ENCODE results near the gene TYW1B.
A peak's percentile ranks its signal among the peaks of the same experiment; 100 is the strongest.
"Not testable (repeated sequence)": the region's sequence is repeated elsewhere in the genome, so short reads cannot be mapped to it uniquely, and the experiment has no call there.

Gene TYW1B

DNA sequence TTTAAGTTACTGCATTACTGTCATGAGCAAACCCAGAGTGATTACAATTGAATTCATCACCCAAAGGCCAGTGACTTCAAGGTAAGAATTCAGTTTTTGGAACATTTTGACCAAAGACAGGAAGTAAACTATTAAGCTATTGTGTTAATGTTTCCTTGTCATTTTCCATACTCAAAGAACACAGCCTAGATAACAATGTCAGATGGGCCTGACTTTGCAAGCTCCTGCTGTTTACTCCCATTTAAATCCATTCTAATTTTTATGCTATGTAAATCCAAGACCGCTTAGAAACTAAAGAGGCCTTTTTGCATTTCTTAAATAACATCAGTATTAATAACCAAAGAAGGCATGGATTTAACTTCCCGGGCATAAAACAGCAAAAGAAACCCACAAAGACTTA lies 136.6 kb downstream of the TYW1B start:
- H3K27me3 ChIP-seq (ENCODE audit: control insufficient read depth, insufficient read depth, low read length); H3K36me3 ChIP-seq (ENCODE audit: control insufficient read depth, insufficient read depth, low read length); H3K9me3 ChIP-seq (ENCODE audit: control insufficient read depth, insufficient read depth, low read length); H3K9ac ChIP-seq (ENCODE audit: low read depth, low read length); H3K4me3 ChIP-seq (ENCODE audit: low read depth, low read length): not testable (repeated sequence)
- Histone ChIP-seq H3K27ac (ENCODE audit: low read depth, low read length) (peak overlapping the region; percentile 93), H3K4me1 (ENCODE audit: control insufficient read depth, insufficient read depth, low read length) (peaks cover 30% of the 10 kb centered on the region)

DNA sequence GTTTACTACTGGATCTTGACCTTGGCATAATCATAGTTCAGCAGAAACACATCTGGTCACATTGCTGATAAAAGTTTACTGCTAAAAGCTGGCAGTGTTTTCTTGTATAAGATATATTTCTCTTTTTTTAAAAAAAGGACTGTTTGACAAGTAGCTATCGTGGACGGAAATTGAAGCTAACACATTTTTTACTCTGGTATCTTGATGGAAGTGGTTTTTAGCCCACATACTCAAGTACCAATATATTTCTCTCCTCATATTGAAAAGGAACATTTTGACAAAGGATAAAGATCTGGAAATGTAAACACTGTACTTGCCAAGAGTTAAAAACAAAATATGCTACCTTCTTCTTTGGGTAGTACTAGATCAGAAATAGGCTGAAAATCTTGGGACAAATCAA lies 137.8 kb downstream of the TYW1B start:
- not testable (repeated sequence) for H3K36me3 ChIP-seq (ENCODE audit: control insufficient read depth, insufficient read depth, low read length); H3K9me3 ChIP-seq (ENCODE audit: control insufficient read depth, insufficient read depth, low read length); H3K4me3 ChIP-seq (ENCODE audit: low read depth, low read length); H3K9ac ChIP-seq (ENCODE audit: low read depth, low read length); H3K27me3 ChIP-seq (ENCODE audit: control insufficient read depth, insufficient read depth, low read length)
- peak overlapping the region; percentile 93 for H3K27ac ChIP-seq (ENCODE audit: low read depth, low read length)
- peaks cover 28% of the 10 kb centered on the region for H3K4me1 ChIP-seq (ENCODE audit: control insufficient read depth, insufficient read depth, low read length)

DNA sequence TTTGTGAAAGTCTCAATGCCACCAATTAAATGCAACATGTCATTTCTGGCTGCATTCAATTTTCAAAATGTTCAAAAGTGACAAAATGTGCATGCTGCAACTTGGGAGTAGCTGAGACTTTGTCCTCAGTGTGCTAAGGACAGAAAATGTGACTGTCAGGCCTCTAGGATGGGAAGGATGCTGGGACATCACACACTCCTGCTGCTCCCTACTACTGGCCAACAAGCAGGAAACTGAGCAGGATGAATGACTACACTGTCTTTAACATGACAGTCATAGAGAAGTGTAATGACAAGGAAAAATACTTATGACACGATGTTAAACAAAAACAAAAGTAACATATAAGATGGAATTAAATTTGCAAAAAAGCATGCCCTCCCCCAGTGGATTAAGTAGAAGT lies 138.7 kb downstream of the TYW1B start:
- Histone ChIP-seq H3K27ac (ENCODE audit: low read depth, low read length) (peak overlapping the region; percentile 93), H3K4me1 (ENCODE audit: control insufficient read depth, insufficient read depth, low read length) (peaks cover 28% of the 10 kb centered on the region)
- H3K27me3 ChIP-seq (ENCODE audit: control insufficient read depth, insufficient read depth, low read length); H3K36me3 ChIP-seq (ENCODE audit: control insufficient read depth, insufficient read depth, low read length); H3K4me3 ChIP-seq (ENCODE audit: low read depth, low read length); H3K9ac ChIP-seq (ENCODE audit: low read depth, low read length); H3K9me3 ChIP-seq (ENCODE audit: control insufficient read depth, insufficient read depth, low read length): not testable (repeated sequence)

DNA sequence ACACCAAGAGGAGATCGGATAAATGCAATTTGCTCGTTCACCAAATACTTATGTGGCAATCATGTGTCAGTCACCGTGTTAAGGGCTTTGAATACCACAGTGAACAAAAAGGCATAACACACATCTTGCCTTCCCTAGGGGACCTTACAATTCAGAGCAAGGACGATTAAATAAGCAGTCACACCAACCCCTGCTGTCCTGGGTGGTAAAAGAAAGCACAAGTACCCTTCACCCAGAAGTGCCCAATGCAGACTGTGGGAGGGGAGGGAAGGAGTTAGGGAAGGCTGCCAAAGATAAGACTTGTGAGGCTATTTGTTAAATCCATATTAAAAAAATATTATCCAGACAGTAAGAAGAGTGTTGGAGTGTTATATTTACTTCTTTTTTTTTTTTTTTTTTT lies 146.8 kb downstream of the TYW1B start:
- H3K27ac ChIP-seq (ENCODE audit: low read depth, low read length); H3K9me3 ChIP-seq (ENCODE audit: control insufficient read depth, insufficient read depth, low read length); H3K4me3 ChIP-seq (ENCODE audit: low read depth, low read length); H3K9ac ChIP-seq (ENCODE audit: low read depth, low read length); H3K27me3 ChIP-seq (ENCODE audit: control insufficient read depth, insufficient read depth, low read length); H3K36me3 ChIP-seq (ENCODE audit: control insufficient read depth, insufficient read depth, low read length): not testable (repeated sequence)
- peaks cover 11% of the 10 kb centered on the region for H3K4me1 ChIP-seq (ENCODE audit: control insufficient read depth, insufficient read depth, low read length)

DNA sequence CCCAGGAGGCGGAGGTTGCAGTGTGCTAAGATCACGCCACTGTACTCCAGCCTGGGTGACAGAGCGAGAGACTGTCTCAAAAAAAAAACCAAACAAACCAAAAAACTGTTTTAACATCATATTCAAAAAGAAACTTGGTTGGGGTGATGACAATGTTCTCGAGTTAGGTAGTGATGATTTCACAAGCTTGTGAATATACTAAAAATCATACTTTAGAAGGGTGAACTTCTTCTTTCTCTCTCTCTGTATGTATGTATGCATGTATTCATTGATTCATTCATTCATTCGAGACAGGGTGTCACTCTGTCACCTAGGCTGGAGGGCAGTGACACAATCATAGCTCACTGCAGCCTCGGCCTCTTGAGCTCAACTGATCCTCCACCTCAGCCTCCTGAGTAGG lies 151.1 kb downstream of the TYW1B start:
- not testable (repeated sequence) for H3K9me3 ChIP-seq (ENCODE audit: control insufficient read depth, insufficient read depth, low read length); H3K36me3 ChIP-seq (ENCODE audit: control insufficient read depth, insufficient read depth, low read length); H3K27ac ChIP-seq (ENCODE audit: low read depth, low read length); H3K27me3 ChIP-seq (ENCODE audit: control insufficient read depth, insufficient read depth, low read length); H3K4me1 ChIP-seq (ENCODE audit: control insufficient read depth, insufficient read depth, low read length); H3K9ac ChIP-seq (ENCODE audit: low read depth, low read length); H3K4me3 ChIP-seq (ENCODE audit: low read depth, low read length)

DNA sequence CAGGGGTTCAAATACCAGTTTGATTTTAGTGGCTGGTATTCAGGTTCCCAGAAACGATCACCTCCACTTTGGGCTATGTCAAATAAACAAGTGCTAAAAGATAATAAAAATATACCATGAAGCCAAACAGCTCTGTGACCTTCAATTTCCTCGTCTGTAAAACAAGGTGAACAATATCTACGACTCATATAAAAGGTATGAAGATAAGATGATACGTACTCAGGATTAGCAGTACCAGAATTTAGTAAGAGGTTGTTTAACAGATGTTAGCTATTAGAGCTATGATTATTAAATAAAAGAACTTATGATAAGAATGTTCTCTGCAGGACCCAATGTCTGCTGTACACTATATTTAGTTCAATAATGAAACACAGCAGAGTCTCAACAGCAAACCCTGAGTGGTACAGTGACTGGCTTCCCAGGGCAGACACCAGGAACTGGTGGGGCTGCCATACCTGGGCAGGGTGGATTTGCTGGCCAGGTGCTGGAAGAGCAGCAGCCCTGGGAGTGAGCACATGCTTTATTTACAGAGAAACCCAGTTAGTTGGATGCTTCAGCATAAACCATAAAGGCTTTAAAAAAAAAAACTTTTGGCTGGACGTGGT lies 151.8 kb downstream of the TYW1B start:
- not testable (repeated sequence) for H3K36me3 ChIP-seq (ENCODE audit: control insufficient read depth, insufficient read depth, low read length); H3K4me3 ChIP-seq (ENCODE audit: low read depth, low read length); H3K9ac ChIP-seq (ENCODE audit: low read depth, low read length); H3K27ac ChIP-seq (ENCODE audit: low read depth, low read length); H3K27me3 ChIP-seq (ENCODE audit: control insufficient read depth, insufficient read depth, low read length); H3K9me3 ChIP-seq (ENCODE audit: control insufficient read depth, insufficient read depth, low read length); H3K4me1 ChIP-seq (ENCODE audit: control insufficient read depth, insufficient read depth, low read length)

DNA sequence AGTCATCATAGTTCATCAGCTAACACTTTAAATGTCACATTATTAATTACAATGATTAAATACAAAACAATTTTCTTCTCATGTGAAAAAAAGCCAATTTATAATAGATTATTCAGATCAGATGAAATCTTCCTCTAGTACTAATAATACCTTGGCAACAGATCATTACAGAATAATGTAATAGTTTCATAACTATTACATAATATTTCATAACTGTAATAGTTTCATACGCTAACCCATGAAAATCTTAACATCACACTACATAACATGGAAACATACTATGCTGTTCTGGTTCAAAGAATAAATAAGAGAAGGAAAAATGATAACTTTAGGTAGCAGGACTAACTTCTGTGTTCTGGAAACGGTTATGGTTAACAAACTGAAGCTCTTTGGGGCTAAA lies 152.3 kb downstream of the TYW1B start:
- H3K36me3 ChIP-seq (ENCODE audit: control insufficient read depth, insufficient read depth, low read length); H3K4me3 ChIP-seq (ENCODE audit: low read depth, low read length); H3K9ac ChIP-seq (ENCODE audit: low read depth, low read length); H3K9me3 ChIP-seq (ENCODE audit: control insufficient read depth, insufficient read depth, low read length); H3K4me1 ChIP-seq (ENCODE audit: control insufficient read depth, insufficient read depth, low read length); H3K27me3 ChIP-seq (ENCODE audit: control insufficient read depth, insufficient read depth, low read length); H3K27ac ChIP-seq (ENCODE audit: low read depth, low read length): not testable (repeated sequence)

DNA sequence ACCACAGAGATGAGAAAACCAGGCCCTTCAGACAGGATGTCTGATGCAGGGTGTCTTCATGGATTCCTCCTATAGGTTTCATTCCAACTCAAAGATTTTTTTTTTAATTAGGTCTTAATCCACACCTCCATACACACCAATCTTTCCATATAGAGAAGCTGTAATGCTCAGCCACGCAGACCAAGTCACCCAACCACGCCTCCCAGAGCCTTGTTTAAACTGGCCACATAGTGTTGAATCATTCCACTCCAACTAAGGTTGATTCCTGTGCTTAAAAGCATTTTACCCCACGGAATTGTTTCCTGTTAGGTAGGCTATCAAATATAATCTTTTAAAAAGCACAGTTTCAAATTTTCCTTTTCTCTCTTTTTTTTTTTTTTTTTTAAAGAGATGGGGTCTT lies 153.6 kb downstream of the TYW1B start:
- no peaks in the 10 kb centered on the region for H3K9me3 ChIP-seq (ENCODE audit: control insufficient read depth, insufficient read depth, low read length)
- H3K27me3 ChIP-seq (ENCODE audit: control insufficient read depth, insufficient read depth, low read length): no peaks in the 10 kb centered on the region
- H3K4me3 ChIP-seq (ENCODE audit: low read depth, low read length): no peak overlapping the region
- H3K9ac ChIP-seq (ENCODE audit: low read depth, low read length): no peak overlapping the region
- no peaks in the 10 kb centered on the region for H3K36me3 ChIP-seq (ENCODE audit: control insufficient read depth, insufficient read depth, low read length)
- no peak overlapping the region for H3K27ac ChIP-seq (ENCODE audit: low read depth, low read length)
- H3K4me1 ChIP-seq (ENCODE audit: control insufficient read depth, insufficient read depth, low read length): no peaks in the 10 kb centered on the region

DNA sequence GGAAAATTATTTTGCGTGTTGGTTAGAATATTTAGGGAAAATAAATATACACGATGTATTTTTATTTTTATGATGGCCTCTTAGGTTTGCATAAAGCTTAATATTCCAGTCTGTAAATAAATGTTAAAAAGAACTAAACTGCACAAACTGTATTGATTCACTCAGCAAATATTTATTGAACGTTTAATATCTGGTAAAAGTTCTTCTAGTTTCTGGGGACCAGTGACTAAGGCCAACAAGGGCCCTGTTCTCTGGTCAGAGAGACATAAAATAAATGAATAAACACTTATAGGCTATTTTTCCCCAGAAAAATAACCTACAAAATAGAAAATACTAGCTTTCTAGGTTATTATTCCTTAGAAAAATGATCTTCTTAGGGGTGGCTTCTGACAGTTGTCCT lies 157.2 kb downstream of the TYW1B start:
- H3K9me3 ChIP-seq (ENCODE audit: control insufficient read depth, insufficient read depth, low read length): not testable (repeated sequence)

DNA sequence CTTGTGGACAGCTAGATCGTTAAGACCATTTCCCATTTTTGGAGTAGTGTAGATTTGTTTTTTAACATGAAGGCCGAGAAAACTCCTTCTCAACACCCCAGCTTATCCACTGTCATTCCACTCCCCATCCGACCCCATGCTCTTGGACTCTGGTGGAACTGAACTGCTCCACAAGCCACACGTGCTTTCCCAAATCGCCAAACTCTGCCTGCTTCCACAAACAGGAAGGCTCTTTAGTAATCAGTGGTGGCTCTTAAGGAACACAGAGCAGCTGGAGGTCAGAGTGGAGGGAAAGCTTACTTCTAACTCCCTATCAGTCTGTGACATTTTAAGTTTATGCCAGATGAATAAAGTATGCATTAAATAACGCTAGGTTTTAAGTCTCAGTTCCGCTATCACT lies 159.6 kb downstream of the TYW1B start:
- H3K4me1 ChIP-seq (ENCODE audit: control insufficient read depth, insufficient read depth, low read length); H3K4me3 ChIP-seq (ENCODE audit: low read depth, low read length); H3K36me3 ChIP-seq (ENCODE audit: control insufficient read depth, insufficient read depth, low read length); H3K9ac ChIP-seq (ENCODE audit: low read depth, low read length); H3K9me3 ChIP-seq (ENCODE audit: control insufficient read depth, insufficient read depth, low read length); H3K27me3 ChIP-seq (ENCODE audit: control insufficient read depth, insufficient read depth, low read length); H3K27ac ChIP-seq (ENCODE audit: low read depth, low read length): not testable (repeated sequence)

More for the DNA sequence above, 157.2 kb downstream of the TYW1B start:
- not testable (repeated sequence) for H3K4me1 ChIP-seq (ENCODE audit: control insufficient read depth, insufficient read depth, low read length); H3K4me3 ChIP-seq (ENCODE audit: low read depth, low read length); H3K27ac ChIP-seq (ENCODE audit: low read depth, low read length); H3K9ac ChIP-seq (ENCODE audit: low read depth, low read length); H3K36me3 ChIP-seq (ENCODE audit: control insufficient read depth, insufficient read depth, low read length); H3K27me3 ChIP-seq (ENCODE audit: control insufficient read depth, insufficient read depth, low read length)

DNA sequence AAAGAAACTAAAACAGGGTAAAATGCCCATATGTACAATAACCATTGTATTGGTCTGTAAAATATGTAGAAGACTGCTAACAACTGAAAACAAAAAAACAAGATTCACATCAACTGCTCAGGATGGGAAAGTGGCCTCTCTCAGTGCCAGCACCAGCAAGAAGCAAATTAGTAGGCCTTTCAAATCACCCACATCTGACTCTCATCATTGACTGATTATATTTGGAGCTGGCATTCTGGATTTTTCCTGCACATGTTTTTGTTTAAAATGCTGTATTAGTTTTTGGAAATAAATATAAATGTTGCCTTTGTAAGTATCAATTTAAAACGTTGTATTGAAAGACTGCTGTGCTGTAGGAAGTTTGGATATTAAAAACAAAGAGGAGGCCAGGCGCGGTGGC lies 161.0 kb downstream of the TYW1B start:
- H3K9ac ChIP-seq (ENCODE audit: low read depth, low read length); H3K36me3 ChIP-seq (ENCODE audit: control insufficient read depth, insufficient read depth, low read length); H3K4me3 ChIP-seq (ENCODE audit: low read depth, low read length); H3K27me3 ChIP-seq (ENCODE audit: control insufficient read depth, insufficient read depth, low read length); H3K4me1 ChIP-seq (ENCODE audit: control insufficient read depth, insufficient read depth, low read length); H3K27ac ChIP-seq (ENCODE audit: low read depth, low read length); H3K9me3 ChIP-seq (ENCODE audit: control insufficient read depth, insufficient read depth, low read length): not testable (repeated sequence)

DNA sequence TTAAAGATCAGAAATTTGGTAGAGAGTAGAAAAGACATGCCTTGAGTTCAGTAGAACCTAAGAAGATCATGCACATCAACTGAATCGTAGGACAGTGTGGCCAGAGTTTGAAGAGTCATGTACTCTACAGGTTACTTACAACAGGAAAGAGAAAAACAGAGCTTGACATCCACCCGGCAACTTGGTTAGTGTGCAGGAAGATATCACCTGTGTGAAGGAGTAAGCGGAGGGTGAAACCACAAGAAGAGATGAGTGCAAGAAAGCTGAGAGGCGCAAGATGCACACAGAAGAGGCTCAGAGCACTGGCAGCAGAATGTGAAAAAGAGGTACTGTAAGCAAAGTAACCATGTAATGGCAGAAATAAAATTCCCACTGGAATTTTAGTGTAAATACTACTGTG lies 179.4 kb downstream of the TYW1B start:
- not testable (repeated sequence) for H3K27ac ChIP-seq (ENCODE audit: low read depth, low read length); H3K9me3 ChIP-seq (ENCODE audit: control insufficient read depth, insufficient read depth, low read length); H3K36me3 ChIP-seq (ENCODE audit: control insufficient read depth, insufficient read depth, low read length); H3K9ac ChIP-seq (ENCODE audit: low read depth, low read length); H3K27me3 ChIP-seq (ENCODE audit: control insufficient read depth, insufficient read depth, low read length); H3K4me3 ChIP-seq (ENCODE audit: low read depth, low read length); H3K4me1 ChIP-seq (ENCODE audit: control insufficient read depth, insufficient read depth, low read length)
